IMR-90 (cell line): ENCODE measurements around the gene SETSIP. TPM values are rescaled to one million over a fixed set of nuclear protein-coding genes. Genes with fewer than 3 reads are reported as not detected.

Experiments
- ATAC-seq: fragments of 200-7000 bp; cut with Tn5 transposase; 2 replicates; pipeline ENCODE4 v1.9.1; 2020; ENCODE audit warnings: low read depth, mild to moderate bottlenecking, moderate library complexity
- BruUV-seq: library from RNA; stranded (reverse); fragments of 400-500 nt; replicated peaks from 2 replicates; lab custom pipeline; 2021; lab: Mats Ljungman, UMichigan
- CTCF ChIA-PET: fragments of 300-600 bp; formaldehyde crosslinking; extraction: SDS; loops from one replicate; lab custom pipeline; 2021; ENCODE audit warnings: antibody characterized with exemption; lab: Yijun Ruan, JAX
- POLR2A ChIA-PET: fragments of 300-600 bp; sonication (Branson Sonifier 250); formaldehyde crosslinking; loops from one replicate; lab custom pipeline; 2022; ENCODE audit warnings: antibody characterized with exemption; ENCODE audit not compliant: unreplicated experiment; lab: Charles Lee
- DNase-seq: peaks from one replicate; pipeline ENCODE4 v3.0.0; 2013
- H2AFZ ChIP-seq: replicated peaks from 2 replicates; pipeline ENCODE3; 2013; ENCODE audit warnings: low read length, mild to moderate bottlenecking; ENCODE audit not compliant: poor library complexity
- H2AK5ac ChIP-seq: 2 replicates; pipeline ENCODE4 v1.6.1; 2013; ENCODE audit warnings: low read depth, low read length, inconsistent platforms
- H2AK9ac ChIP-seq: replicated peaks from 2 replicates; pipeline ENCODE3; 2013; ENCODE audit warnings: mild to moderate bottlenecking, low read depth, low read length, moderate library complexity; ENCODE audit not compliant: poor library complexity
- H2BK120ac ChIP-seq: 2 replicates; pipeline ENCODE4 v1.6.1; 2013; ENCODE audit warnings: low read depth, low read length, inconsistent platforms
- H2BK15ac ChIP-seq: 3 replicates; pipeline ENCODE4 v1.6.1; 2013; ENCODE audit warnings: low read depth, low read length, inconsistent platforms
- H2BK20ac ChIP-seq: 2 replicates; pipeline ENCODE4 v1.6.1; 2013; ENCODE audit warnings: low read depth, mild to moderate bottlenecking, inconsistent platforms, low read length, moderate library complexity
- H2BK5ac ChIP-seq: 2 replicates; pipeline ENCODE4 v1.6.1; 2013; ENCODE audit warnings: mild to moderate bottlenecking, low read depth, low read length, inconsistent platforms; ENCODE audit not compliant: poor library complexity, severe bottlenecking
- H3K14ac ChIP-seq: replicated peaks from 2 replicates; pipeline ENCODE4 v1.6.1; 2013; ENCODE audit warnings: low read depth, low read length, inconsistent platforms
- H3K18ac ChIP-seq: 2 replicates; pipeline ENCODE4 v1.6.1; 2013; ENCODE audit warnings: low read depth, low read length, control low read depth
- H3K23ac ChIP-seq: 2 replicates; pipeline ENCODE4 v1.6.1; 2013; ENCODE audit warnings: low read depth, low read length, inconsistent platforms
- H3K27ac ChIP-seq: 2 replicates; pipeline ENCODE4 v1.5.1; 2013; ENCODE audit warnings: mild to moderate bottlenecking, control low read depth, low read length; ENCODE audit not compliant: insufficient read depth
- H3K27me3 ChIP-seq: 2 replicates; pipeline ENCODE4 v1.6.1; 2013; ENCODE audit warnings: low read length; ENCODE audit not compliant: control insufficient read depth, insufficient read depth
- H3K36me3 ChIP-seq: 2 replicates; pipeline ENCODE4 v1.6.1; 2013; ENCODE audit warnings: low read length, mixed read lengths; ENCODE audit not compliant: control insufficient read depth, insufficient read depth
- H3K4ac ChIP-seq: 2 replicates; pipeline ENCODE4 v1.6.1; 2013; ENCODE audit warnings: low read depth, low read length, inconsistent platforms
- H3K4me1 ChIP-seq: 2 replicates; pipeline ENCODE4 v1.6.1; 2013; ENCODE audit warnings: low read length, mixed read lengths; ENCODE audit not compliant: control insufficient read depth, insufficient read depth
- H3K4me2 ChIP-seq: 2 replicates; pipeline ENCODE4 v1.6.1; 2013; ENCODE audit warnings: low read depth, mild to moderate bottlenecking, control low read depth, low read length, moderate library complexity
- H3K4me3 ChIP-seq: 2 replicates; pipeline ENCODE4 v1.5.1; 2013; ENCODE audit warnings: low read depth, mild to moderate bottlenecking, control low read depth, low read length, moderate library complexity; ENCODE audit not compliant: insufficient read depth
- H3K56ac ChIP-seq: 2 replicates; pipeline ENCODE4 v1.6.1; 2013; ENCODE audit warnings: low read length, inconsistent platforms; ENCODE audit not compliant: insufficient read depth; ENCODE audit errors: extremely low read depth
- H3K79me1 ChIP-seq, 2 experiments: 2 replicates each; pipeline ENCODE4 v1.6.1; 2013; ENCODE audit warnings: low read length in 2 of 2, inconsistent platforms in 1 of 2, low read depth in 1 of 2
- H3K9ac ChIP-seq: 2 replicates; pipeline ENCODE4 v1.6.1; 2013; ENCODE audit warnings: low read depth, low read length, control low read depth
- H3K9me1 ChIP-seq: 2 replicates; pipeline ENCODE4 v1.6.1; 2013; ENCODE audit warnings: low read length, inconsistent platforms; ENCODE audit not compliant: insufficient read depth
- H3K9me3 ChIP-seq: 2 replicates; pipeline ENCODE4 v1.6.1; 2013; ENCODE audit warnings: low read length; ENCODE audit not compliant: control insufficient read depth, insufficient read depth
- H4K20me1 ChIP-seq: 2 replicates; pipeline ENCODE4 v1.6.1; 2013; ENCODE audit warnings: low read length, inconsistent platforms; ENCODE audit not compliant: insufficient read depth
- H4K5ac ChIP-seq: 2 replicates; pipeline ENCODE4 v1.6.1; 2013; ENCODE audit warnings: mild to moderate bottlenecking, low read depth, low read length, control low read depth
- H4K8ac ChIP-seq, 2 experiments: 2 replicates each; pipeline ENCODE4 v1.6.1; 2013; ENCODE audit warnings: low read depth in 2 of 2, low read length in 2 of 2, control low read depth in 1 of 2, inconsistent platforms in 1 of 2
- H4K91ac ChIP-seq: 2 replicates; pipeline ENCODE4 v1.6.1; 2013; ENCODE audit warnings: low read depth, low read length, inconsistent platforms; ENCODE audit not compliant: insufficient read depth
- CEBPB ChIP-seq: IDR thresholded peaks from 2 replicates; pipeline ENCODE4 v1.6.1; 2012; ENCODE audit warnings: low read depth, low read length, improper control_type of control experiment
- MXI1 ChIP-seq: IDR thresholded peaks from 2 replicates; pipeline ENCODE4 v1.6.1; 2012; ENCODE audit warnings: low read depth, mild to moderate bottlenecking, low read length, moderate library complexity, borderline replicate concordance
- RCOR1 ChIP-seq: IDR thresholded peaks from 2 replicates; pipeline ENCODE4 v1.6.1; 2012; ENCODE audit warnings: mild to moderate bottlenecking, low read length, improper control_type of control experiment; ENCODE audit not compliant: insufficient replicate concordance
- RFX5 ChIP-seq: IDR thresholded peaks from 2 replicates; pipeline ENCODE4 v1.8.0; 2012; ENCODE audit warnings: low read depth, mild to moderate bottlenecking, low read length, moderate library complexity
- WGBS, 2 experiments: methylation state at CpG; one replicate each; pipeline versions ENCODE4 v1.1.5 to v1.1.7; 2013; ENCODE audit warnings: missing lambda C conversion rate in 2 of 2; ENCODE audit not compliant: insufficient read length in 1 of 2; ENCODE audit errors: extremely low coverage in 2 of 2; 5-methylcytosine and 5-hydroxymethylcytosine counted together
- dilution Hi-C: fragments of 300-500 bp; cut with HindIII; formaldehyde crosslinking; loops from one replicate; pipeline ENCODE4 v1.14.3; 2018; ENCODE audit warnings: low sequenced_read_pairs; ENCODE audit not compliant: unreplicated experiment
- in situ Hi-C: fragments of 300-500 bp; cut with MboI; formaldehyde crosslinking; loops from 3 replicates; pipeline ENCODE4 v1.14.3; 2019; ENCODE audit warnings: low sequenced_read_pairs, inconsistent platforms, mixed read lengths
- intact Hi-C: fragments of 100-400 bp; cut with micrococcal nuclease; formaldehyde crosslinking; loops from 2 replicates; pipeline ENCODE4 v1.10.0; 2022
- polyA plus RNA-seq, 3 experiments: library from polyadenylated mRNA; depleted of rRNA; stranded (reverse); fragments of >200 nt; gene quantifications; 2 replicates each; pipeline ENCODE4 v1.2.3, GENCODE V29; 2012; ENCODE audit warnings: low replicate concordance in 1 of 3
- total RNA-seq: library from RNA; depleted of rRNA; stranded (reverse); fragments of >200 nt; gene quantifications from 2 replicates; pipeline ENCODE4 v1.2.3, GENCODE V29; 2012
- TF ChIP-seq, protein P1 (sequence below): fragments of 150-350 bp; IDR thresholded peaks from 2 replicates; pipeline ENCODE4 v1.6.1; 2016; ENCODE audit warnings: low read depth, mild to moderate bottlenecking, low read length, moderate library complexity, borderline replicate concordance

SETSIP gene
- total and polyA plus RNA-seq, 2 of the 4 experiments (the other 2 are of a cell fraction) = not detected

DNA sequence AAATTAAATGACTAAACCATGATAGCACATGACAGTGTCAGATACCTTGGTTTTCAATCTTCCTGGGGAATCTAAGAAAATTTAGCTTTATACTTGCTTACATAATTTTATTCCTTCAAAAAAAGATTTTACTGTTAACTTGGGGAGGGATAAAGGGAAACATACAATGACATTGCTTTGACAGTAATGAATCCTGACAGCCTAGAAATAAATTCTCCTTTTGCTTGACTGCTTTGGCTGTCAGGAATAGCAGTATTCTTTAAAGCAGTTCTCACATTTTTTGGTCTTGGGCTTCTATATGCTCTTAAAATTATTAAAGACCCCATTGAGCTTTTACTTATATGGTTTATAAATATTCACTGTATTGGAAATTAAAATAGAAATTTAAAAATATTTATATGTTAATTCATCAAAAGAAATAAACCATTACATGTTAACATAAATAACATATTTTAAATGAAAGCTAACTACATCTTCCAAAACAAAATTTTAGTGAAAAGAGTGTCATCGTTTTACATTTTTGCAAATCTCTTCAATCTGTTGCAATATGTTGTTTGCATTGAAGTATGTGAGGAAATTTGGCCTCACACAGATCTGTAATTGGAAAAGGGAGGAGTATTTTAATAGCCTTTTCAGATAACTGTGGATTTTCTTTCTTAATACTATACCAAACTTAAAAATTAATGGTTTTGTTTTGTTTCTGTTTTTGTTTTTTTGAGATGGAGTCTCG lies 29.3 kb downstream of the SETSIP start (continued):
- TF ChIP-seq, protein P1, sequence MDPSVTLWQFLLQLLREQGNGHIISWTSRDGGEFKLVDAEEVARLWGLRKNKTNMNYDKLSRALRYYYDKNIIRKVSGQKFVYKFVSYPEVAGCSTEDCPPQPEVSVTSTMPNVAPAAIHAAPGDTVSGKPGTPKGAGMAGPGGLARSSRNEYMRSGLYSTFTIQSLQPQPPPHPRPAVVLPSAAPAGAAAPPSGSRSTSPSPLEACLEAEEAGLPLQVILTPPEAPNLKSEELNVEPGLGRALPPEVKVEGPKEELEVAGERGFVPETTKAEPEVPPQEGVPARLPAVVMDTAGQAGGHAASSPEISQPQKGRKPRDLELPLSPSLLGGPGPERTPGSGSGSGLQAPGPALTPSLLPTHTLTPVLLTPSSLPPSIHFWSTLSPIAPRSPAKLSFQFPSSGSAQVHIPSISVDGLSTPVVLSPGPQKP = no peak

DNA sequence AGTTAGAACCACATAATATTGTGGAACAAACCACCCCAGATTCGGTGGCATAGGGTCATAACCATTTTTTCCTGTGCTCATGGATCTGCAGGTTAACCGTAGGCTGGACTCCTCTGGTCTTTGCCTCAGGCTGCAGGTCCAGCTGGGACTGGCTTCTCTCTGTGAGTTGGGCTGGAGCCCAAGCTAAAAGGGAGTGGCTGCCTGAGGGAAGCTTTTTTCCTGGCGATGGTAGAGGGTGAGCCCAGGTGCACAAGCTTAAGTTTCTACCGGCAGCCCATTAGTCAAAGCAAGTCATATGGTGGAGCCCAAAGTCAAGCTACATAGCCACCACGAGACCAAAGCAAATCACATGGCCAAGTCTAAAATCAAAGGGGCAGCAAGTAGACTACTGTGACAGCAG lies 31.6 kb downstream of the SETSIP start:
- Histone ChIP-seq H2AFZ (no peak overlapping the region), H3K56ac (no peak overlapping the region), H2BK120ac (no peak overlapping the region), H3K27me3 (no peaks in the 10 kb centered on the region), H4K91ac (no peak overlapping the region), H4K8ac (no peak overlapping the region), H3K36me3 (no peaks in the 10 kb centered on the region), H2BK15ac (no peak overlapping the region), H3K23ac (no peak overlapping the region), H3K9me3 (no peaks in the 10 kb centered on the region), H4K20me1 (no peaks in the 10 kb centered on the region), H2AK9ac (no peak overlapping the region), H3K79me1 (no peaks in the 10 kb centered on the region), H3K4me2 (no peak overlapping the region), H3K4ac (no peak overlapping the region), H2BK5ac (no peak overlapping the region), H4K5ac (no peak overlapping the region), H3K9me1 (no peaks in the 10 kb centered on the region), H3K4me1 (peaks cover 3% of the 10 kb centered on the region; the same call in 1 of the 2 replicates), H3K14ac (no peak overlapping the region), H3K18ac (no peak overlapping the region), H3K9ac (no peak overlapping the region), H2AK5ac (no peak overlapping the region), H3K27ac (no peak overlapping the region), H3K4me3 (no peak overlapping the region), H2BK20ac (no peak overlapping the region)
- in situ Hi-C loops (no loop called here), intact Hi-C loops (no loop called here), dilution Hi-C loops (no loop called here)
- DNase-seq (no peak), ATAC-seq (no peak)
- BruUV-seq = no TSS peak
- ChIA-PET CTCF (interaction anchor here (0.6 kb wide), 1 partner anchor 48 kb away, joined by 7 read pairs; no protein-coding TSS in a partner anchor), POLR2A (no interaction called here)
- WGBS, 2 experiments = no CpG with 5 or more reads among the region's 5 CpGs
- TF ChIP-seq RFX5 (no peak), RCOR1 (no peak), MXI1 (no peak), CEBPB (no peak)
